ENCODE measurements around the gene ZMYM2. TPM values are rescaled to one million over a fixed set of nuclear protein-coding genes. Genes with fewer than 3 reads are reported as not detected.

Gene ZMYM2
- total and polyA plus RNA-seq, 2 of the 13 experiments (the other 11 are each of a cell fraction or from before 2014, with no cell fraction given): 22.4 to 40.8 TPM

DNA sequence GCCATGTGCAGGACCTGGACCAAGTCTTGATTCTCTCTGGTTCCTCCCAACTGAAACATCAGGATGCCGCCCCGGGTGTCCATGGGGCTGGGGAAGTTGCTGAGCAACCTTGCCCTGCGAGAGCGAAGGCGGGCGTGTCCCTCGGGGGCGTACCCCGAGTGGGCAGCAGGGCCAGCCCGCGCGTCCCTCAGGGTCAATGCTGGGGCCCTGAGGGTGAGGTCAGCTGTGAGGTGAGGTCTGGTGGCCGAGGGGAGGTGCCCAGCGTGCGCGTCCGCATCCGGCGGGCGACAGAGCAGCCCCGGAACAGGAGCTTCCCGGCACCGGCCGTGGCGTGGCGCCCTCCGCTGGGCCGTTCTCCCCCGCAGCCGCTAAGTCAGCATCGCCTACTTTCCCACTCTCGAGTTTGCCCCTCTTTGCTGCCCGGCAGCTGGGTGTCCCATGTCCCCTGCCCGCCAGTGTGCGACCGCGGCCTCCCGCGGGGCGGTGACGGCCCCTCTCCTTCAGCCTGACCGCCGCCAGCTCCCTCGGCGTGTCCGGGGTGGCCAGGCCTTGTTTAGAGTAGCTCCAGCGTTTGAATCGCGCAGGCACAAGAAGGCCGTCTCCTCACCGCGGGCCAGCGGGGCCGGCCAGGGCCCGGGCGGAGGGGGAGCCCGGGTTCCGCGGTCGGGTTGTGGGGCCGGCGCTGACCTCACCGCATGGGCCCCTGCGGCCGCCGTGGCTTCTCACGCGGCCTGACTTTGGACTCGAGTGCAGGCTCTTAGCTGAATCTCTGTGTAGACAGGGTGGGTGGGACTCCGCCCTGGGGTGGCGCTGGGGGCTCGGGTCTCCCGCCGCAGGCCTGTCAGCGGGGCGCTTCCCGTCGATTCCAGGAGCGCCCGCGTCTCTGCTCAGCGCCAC, 169.3 kb downstream of the ZMYM2 start (continued):
- 0 out of 2 replicates have a peak, but pooled peaks have one; percentile 48 for TF ChIP-seq WIZ (CRISPR knock-in tag; IDR thresholded peaks at IDR 0.05)
- TF ChIP-seq DR1 (CRISPR knock-in tag; IDR thresholded peaks at IDR 0.05): no peak
- TF ChIP-seq NFE2L1 (CRISPR knock-in tag; IDR thresholded peaks at IDR 0.05; ENCODE audit: borderline replicate concordance): no peak
- TF ChIP-seq, protein P1, sequence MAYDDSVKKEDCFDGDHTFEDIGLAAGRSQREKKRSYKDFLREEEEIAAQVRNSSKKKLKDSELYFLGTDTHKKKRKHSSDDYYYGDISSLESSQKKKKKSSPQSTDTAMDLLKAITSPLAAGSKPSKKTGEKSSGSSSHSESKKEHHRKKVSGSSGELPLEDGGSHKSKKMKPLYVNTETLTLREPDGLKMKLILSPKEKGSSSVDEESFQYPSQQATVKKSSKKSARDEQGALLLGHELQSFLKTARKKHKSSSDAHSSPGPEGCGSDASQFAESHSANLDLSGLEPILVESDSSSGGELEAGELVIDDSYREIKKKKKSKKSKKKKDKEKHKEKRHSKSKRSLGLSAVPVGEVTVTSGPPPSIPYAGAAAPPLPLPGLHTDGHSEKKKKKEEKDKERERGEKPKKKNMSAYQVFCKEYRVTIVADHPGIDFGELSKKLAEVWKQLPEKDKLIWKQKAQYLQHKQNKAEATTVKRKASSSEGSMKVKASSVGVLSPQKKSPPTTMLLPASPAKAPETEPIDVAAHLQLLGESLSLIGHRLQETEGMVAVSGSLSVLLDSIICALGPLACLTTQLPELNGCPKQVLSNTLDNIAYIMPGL (CRISPR knock-in tag; IDR thresholded peaks at IDR 0.05; ENCODE audit: borderline replicate concordance in 1 of 2, low read depth in 1 of 2): peak; percentile 81 to 94; a peak in 3 of 4 replicates
- 0 out of 2 replicates have a peak, but pooled peaks have one; percentile 51 for TF ChIP-seq CENPT (CRISPR knock-in tag; IDR thresholded peaks at IDR 0.05; ENCODE audit: low read depth)
- TF ChIP-seq, protein P2, sequence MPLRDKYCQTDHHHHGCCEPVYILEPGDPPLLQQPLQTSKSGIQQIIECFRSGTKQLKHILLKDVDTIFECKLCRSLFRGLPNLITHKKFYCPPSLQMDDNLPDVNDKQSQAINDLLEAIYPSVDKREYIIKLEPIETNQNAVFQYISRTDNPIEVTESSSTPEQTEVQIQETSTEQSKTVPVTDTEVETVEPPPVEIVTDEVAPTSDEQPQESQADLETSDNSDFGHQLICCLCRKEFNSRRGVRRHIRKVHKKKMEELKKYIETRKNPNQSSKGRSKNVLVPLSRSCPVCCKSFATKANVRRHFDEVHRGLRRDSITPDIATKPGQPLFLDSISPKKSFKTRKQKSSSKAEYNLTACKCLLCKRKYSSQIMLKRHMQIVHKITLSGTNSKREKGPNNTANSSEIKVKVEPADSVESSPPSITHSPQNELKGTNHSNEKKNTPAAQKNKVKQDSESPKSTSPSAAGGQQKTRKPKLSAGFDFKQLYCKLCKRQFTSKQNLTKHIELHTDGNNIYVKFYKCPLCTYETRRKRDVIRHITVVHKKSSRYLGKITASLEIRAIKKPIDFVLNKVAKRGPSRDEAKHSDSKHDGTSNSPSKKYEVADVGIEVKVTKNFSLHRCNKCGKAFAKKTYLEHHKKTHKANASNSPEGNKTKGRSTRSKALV (CRISPR knock-in tag; IDR thresholded peaks at IDR 0.05): no peak
- no peak for TF ChIP-seq ZEB1 (IDR thresholded peaks at IDR 0.05; ENCODE audit: insufficient replicate concordance, low read depth)
- TF ChIP-seq, protein P3, sequence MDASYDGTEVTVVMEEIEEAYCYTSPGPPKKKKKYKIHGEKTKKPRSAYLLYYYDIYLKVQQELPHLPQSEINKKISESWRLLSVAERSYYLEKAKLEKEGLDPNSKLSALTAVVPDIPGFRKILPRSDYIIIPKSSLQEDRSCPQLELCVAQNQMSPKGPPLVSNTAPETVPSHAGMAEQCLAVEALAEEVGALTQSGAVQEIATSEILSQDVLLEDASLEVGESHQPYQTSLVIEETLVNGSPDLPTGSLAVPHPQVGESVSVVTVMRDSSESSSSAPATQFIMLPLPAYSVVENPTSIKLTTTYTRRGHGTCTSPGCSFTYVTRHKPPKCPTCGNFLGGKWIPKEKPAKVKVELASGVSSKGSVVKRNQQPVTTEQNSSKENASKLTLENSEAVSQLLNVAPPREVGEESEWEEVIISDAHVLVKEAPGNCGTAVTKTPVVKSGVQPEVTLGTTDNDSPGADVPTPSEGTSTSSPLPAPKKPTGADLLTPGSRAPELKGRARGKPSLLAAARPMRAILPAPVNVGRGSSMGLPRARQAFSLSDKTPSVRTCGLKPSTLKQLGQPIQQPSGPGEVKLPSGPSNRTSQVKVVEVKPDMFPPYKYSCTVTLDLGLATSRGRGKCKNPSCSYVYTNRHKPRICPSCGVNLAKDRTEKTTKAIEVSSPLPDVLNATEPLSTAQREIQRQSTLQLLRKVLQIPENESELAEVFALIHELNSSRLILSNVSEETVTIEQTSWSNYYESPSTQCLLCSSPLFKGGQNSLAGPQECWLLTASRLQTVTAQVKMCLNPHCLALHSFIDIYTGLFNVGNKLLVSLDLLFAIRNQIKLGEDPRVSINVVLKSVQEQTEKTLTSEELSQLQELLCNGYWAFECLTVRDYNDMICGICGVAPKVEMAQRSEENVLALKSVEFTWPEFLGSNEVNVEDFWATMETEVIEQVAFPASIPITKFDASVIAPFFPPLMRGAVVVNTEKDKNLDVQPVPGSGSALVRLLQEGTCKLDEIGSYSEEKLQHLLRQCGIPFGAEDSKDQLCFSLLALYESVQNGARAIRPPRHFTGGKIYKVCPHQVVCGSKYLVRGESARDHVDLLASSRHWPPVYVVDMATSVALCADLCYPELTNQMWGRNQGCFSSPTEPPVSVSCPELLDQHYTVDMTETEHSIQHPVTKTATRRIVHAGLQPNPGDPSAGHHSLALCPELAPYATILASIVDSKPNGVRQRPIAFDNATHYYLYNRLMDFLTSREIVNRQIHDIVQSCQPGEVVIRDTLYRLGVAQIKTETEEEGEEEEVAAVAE (CRISPR knock-in tag; IDR thresholded peaks at IDR 0.05; ENCODE audit: borderline replicate concordance): no peak
- TF ChIP-seq ZFP36L1 (CRISPR knock-in tag; IDR thresholded peaks at IDR 0.05): no peak
- no peak for TF ChIP-seq KDM3A (CRISPR knock-in tag; IDR thresholded peaks at IDR 0.05; ENCODE audit: low read depth)
- TF ChIP-seq, protein P4, sequence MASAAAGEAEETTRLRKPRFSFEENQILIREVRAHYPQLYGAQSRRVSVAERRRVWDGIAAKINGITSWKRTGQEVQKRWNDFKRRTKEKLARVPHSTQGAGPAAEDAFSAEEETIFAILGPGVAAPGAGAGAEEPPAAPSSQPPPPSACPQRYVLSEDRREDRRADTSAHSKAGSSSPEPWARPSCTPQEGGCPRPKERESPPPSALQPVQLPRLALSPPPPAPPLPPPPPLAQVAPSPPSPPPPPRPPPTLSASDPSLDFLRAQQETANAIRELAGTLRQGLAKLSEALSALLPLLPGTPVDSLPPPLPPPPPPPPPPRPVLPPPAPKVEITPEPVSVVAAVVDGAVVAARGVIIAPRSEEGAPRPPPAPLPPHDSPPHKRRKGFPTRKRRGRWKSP (CRISPR knock-in tag; IDR thresholded peaks at IDR 0.05): peak; percentile 30; the same call in 1 of the 2 replicates
